Mucosa of stomach (tissue), 1 donor: ENCODE data around the gene NDE1.
"Not testable (repeated sequence)": the region's sequence is repeated elsewhere in the genome, so short reads cannot be mapped to it uniquely, and the experiment has no call there.

Source experiments
- H3K27me3 ChIP-seq: one replicate; pipeline ENCODE4 v1.7.0; 2013; ENCODE audit warnings: mild to moderate bottlenecking, low read length; ENCODE audit not compliant: control insufficient read depth, insufficient read depth
- H3K36me3 ChIP-seq: one replicate; pipeline ENCODE4 v1.7.0; 2013; ENCODE audit warnings: low read length; ENCODE audit not compliant: control insufficient read depth, insufficient read depth
- H3K4me1 ChIP-seq: one replicate; pipeline ENCODE4 v1.7.0; 2013; ENCODE audit warnings: mild to moderate bottlenecking, low read length; ENCODE audit not compliant: control insufficient read depth, insufficient read depth
- H3K4me3 ChIP-seq: one replicate; pipeline ENCODE4 v1.7.0; 2013; ENCODE audit warnings: low read length
- H3K9ac ChIP-seq: one replicate; pipeline ENCODE4 v1.7.0; 2013; ENCODE audit warnings: mild to moderate bottlenecking, low read length, moderate library complexity
- H3K9me3 ChIP-seq: one replicate; pipeline ENCODE4 v1.7.0; 2013; ENCODE audit warnings: mild to moderate bottlenecking, low read length, moderate library complexity; ENCODE audit not compliant: control insufficient read depth
- donor health status: Pancreatic carcinoma.

Gene NDE1

DNA sequence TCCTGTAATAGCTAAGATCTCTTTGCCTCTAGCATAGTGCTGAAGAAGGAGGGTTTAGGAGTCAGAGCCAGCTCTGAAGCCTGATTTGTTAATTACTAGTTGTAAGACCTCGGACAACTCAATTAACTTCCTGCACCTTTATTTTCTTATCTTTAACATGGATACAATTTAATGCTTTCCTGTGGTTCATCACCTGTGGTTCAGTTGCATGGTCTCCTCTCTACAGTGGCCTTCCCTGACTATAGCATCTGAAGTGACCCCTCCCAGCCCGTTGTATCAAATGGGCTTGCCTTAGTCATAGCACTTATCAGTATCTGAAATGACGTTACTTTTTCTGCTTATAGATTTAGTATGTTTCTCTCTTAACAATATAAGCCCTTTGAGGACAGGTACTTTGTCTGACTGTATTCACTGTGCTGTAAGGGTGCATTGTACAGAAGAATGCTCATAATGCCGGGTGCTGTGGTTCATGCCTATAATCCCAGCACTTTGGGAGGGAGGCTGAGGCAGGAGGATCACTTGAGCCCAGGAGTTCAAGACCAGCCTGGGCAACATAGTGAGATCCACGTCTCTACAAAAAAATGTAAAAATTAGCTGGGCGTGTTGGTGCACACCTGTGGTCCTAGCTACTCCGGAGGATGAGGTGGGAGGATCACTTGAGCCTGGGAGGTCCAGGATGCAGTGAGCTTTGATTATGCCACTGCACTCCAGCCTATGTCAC, 2.6 kb upstream of the NDE1 start:
- Histone ChIP-seq H3K27me3 (no peaks in the 10 kb centered on the region), H3K9me3 (no peaks in the 10 kb centered on the region)

GRCh38 chr16:15648135-15648730, 1.8 kb upstream of the NDE1 start:
- Histone ChIP-seq H3K4me3 (no peak overlapping the region), H3K27me3 (no peaks in the 10 kb centered on the region), H3K36me3 (no peaks in the 10 kb centered on the region), H3K9me3 (no peaks in the 10 kb centered on the region), H3K9ac (no peak overlapping the region), H3K4me1 (peaks cover 19% of the 10 kb centered on the region)

More for the DNA sequence above, 2.6 kb upstream of the NDE1 start:
- H3K9ac ChIP-seq, result no peak overlapping the region
- H3K36me3 ChIP-seq, result no peaks in the 10 kb centered on the region
- H3K4me1 ChIP-seq, result peaks cover 16% of the 10 kb centered on the region
- H3K4me3 ChIP-seq, result no peak overlapping the region

- peaks cover 10% of the 10 kb centered on the region for H3K4me1 ChIP-seq
- peak overlapping the region; percentile 46 for H3K4me3 ChIP-seq
- peak overlapping the region; percentile 92 for H3K9ac ChIP-seq
- not testable (repeated sequence) for H3K9me3 ChIP-seq, H3K36me3 ChIP-seq, H3K27me3 ChIP-seq
Observed at GRCh38 chr16:15649311-15649710, 734 bp upstream of the NDE1 start.

DNA sequence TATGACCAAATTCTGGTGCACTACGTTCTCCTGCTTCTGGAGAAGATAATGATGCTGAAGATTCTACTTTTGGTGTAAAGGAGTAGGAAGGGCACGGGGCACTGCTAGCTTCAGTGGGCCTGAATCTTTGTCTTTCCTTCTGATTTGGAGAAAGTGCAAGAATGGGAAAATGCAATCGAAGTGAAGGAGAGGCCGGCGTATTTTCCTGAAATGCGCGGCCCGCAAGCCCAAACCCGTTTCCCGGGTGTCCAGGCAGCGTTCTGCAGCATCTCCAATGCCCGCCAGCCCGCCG, 372 bp upstream of the NDE1 start:
- H3K9ac ChIP-seq, result peak overlapping the region; percentile 92
- H3K4me3 ChIP-seq, result peak overlapping the region; percentile 46
- H3K36me3 ChIP-seq, result no peaks in the 10 kb centered on the region
- H3K4me1 ChIP-seq, result peaks cover 8% of the 10 kb centered on the region
- no peaks in the 10 kb centered on the region for H3K9me3 ChIP-seq
- H3K27me3 ChIP-seq, result no peaks in the 10 kb centered on the region

DNA sequence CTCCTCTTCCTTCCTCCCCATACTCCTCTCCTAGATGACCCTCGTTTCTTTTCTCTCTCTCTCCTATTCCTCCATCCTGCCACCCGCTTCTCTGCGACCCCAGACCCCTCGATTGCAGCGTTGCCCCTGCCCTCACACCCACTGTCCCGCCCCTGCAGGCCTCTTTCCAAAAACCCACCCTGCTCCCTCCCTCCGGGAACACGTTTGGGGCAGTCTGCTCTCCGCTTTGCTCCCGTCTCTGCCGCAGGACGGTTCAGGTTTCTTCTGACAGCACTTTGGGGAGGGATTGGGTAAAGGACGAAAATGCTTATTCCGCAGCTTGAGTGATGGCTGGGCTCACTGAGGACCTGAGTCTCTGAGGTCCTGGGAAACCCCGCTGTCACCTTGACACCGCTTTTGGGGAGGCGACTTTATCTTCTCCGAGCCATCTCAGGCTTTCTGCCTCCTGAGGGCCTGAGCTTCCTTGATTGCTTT, 690 bp downstream of the NDE1 start:
- H3K4me3 ChIP-seq, result peak overlapping the region; percentile 94
- H3K9ac ChIP-seq, result peak overlapping the region; percentile 92

GRCh38 chr16:15652293-15653001, 2.4 kb downstream of the NDE1 start:
- Histone ChIP-seq H3K4me1 (peaks cover 8% of the 10 kb centered on the region), H3K4me3 (no peak overlapping the region), H3K9ac (no peak overlapping the region), H3K36me3 (no peaks in the 10 kb centered on the region), H3K27me3 (no peaks in the 10 kb centered on the region), H3K9me3 (no peaks in the 10 kb centered on the region)

More for the DNA sequence above, 690 bp downstream of the NDE1 start:
- no peaks in the 10 kb centered on the region for H3K9me3 ChIP-seq
- no peaks in the 10 kb centered on the region for H3K27me3 ChIP-seq
- H3K36me3 ChIP-seq, result no peaks in the 10 kb centered on the region
- H3K4me1 ChIP-seq, result peaks cover 8% of the 10 kb centered on the region

DNA sequence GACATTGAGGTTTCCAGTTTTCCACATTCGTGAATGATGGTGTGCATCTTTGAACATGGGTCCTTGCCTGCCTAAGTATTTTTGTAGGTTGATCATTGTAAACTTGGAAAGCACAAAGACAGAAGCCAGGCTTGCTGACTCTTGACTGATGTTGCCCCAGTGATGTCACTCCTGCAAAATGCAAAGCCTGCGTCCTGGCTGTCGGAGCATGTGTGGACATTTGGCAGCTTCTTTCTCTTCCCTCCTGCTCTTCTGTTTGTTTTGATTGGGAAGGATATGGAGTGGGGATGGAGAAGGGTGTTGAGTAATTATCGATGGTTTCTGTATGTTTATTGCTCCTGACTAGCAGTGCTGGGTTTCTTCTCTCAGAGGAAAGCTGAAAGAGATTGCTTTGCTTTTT, 3.2 kb downstream of the NDE1 start:
- Histone ChIP-seq H3K4me1 (peaks cover 8% of the 10 kb centered on the region), H3K9me3 (no peaks in the 10 kb centered on the region), H3K9ac (no peak overlapping the region), H3K36me3 (no peaks in the 10 kb centered on the region), H3K4me3 (no peak overlapping the region), H3K27me3 (no peaks in the 10 kb centered on the region)

DNA sequence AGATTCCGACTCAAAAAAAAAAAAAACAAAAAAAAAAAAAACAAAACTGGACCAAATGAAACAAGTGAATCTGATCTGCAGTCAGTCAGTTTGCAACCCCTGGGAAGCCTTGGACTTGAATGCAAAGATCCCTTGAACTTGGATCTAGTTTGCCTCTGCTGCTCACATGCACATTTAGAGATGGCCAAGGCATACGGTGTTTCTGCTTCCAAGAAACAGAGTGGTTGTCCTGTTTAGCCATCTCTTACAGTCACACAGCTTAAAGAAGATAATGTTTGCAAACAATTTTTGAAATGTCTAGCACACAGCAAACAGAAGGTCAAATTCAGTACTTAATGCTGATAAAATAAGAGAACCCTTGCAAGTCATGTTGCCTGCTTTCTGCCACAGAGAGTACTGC, 4.5 kb downstream of the NDE1 start:
- no peak overlapping the region for H3K4me3 ChIP-seq
- no peaks in the 10 kb centered on the region for H3K36me3 ChIP-seq
- H3K9me3 ChIP-seq, result no peaks in the 10 kb centered on the region
- no peaks in the 10 kb centered on the region for H3K27me3 ChIP-seq
- peaks cover 4% of the 10 kb centered on the region for H3K4me1 ChIP-seq
- H3K9ac ChIP-seq, result no peak overlapping the region

DNA sequence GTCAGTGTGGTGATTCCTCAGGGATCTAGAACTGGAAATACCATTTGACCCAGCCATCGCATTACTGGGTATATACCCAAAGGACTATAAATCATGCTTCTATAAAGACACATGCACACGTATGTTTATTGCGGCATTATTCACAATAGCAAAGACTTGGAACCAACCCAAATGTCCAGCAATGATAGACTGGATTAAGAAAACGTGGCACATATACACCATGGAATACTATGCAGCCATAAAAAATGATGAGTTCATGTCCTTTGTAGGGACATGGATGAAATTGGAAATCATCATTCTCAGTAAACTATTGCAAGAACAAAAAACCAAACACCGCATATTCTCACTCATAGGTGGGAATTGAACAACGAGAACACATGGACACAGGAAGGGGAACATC, 5.5 kb downstream of the NDE1 start:
- H3K4me1 ChIP-seq, H3K4me3 ChIP-seq, H3K36me3 ChIP-seq: not testable (repeated sequence)

DNA sequence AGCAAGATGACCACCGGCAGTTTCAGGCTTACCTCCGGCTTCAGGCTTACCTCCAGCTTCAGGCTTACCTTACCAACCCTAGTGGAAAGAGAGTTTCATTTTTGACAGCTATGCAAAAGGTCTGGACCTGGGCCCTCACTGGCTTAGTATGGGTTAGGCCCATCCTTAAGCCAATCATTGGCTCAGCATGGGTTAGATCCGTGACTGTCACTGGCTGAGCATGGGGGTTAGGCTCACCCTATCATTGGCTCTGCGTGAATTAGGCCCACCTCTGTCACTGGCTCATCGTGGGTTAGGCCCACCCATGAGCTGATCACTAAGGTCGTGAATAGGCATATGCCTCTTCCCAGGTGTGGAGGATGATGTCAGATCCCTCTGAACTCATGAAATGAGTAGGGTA, 8.1 kb downstream of the NDE1 start:
- no peaks in the 10 kb centered on the region for H3K9me3 ChIP-seq
- no peaks in the 10 kb centered on the region for H3K36me3 ChIP-seq
- no peak overlapping the region for H3K4me3 ChIP-seq
- no peaks in the 10 kb centered on the region for H3K27me3 ChIP-seq
- H3K4me1 ChIP-seq, result no peaks in the 10 kb centered on the region
- H3K9ac ChIP-seq, result no peak overlapping the region

More for the DNA sequence above, 5.5 kb downstream of the NDE1 start:
- H3K9me3 ChIP-seq, H3K9ac ChIP-seq, H3K27me3 ChIP-seq: not testable (repeated sequence)

- Histone ChIP-seq H3K27me3 (no peaks in the 10 kb centered on the region), H3K4me3 (no peak overlapping the region), H3K4me1 (no peaks in the 10 kb centered on the region), H3K9me3 (no peaks in the 10 kb centered on the region), H3K9ac (no peak overlapping the region), H3K36me3 (no peaks in the 10 kb centered on the region)
Observed at GRCh38 chr16:15658556-15658955, 8.5 kb downstream of the NDE1 start.

DNA sequence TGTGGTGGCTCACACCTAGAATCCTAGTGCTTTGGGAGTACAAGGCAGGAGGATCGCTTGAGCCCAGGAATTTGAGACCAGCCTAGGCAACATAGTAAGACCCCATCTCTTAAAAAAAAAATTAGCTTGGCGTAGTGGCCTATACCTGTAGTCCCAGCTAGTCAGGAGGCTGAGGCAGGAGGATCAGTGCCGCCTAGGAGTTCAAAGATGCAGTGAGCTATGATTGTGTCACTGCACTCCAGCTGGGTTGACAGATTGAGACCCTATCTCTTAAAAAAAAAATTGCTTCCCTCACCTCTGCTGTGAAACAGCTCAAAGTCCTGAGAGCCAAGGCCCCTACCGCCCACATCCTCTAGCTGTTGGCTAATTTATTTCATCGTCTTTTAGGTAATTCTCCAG, 10.2 kb downstream of the NDE1 start:
- H3K27me3 ChIP-seq, result no peaks in the 10 kb centered on the region
- H3K9ac ChIP-seq, result no peak overlapping the region
- H3K4me3 ChIP-seq, result no peak overlapping the region

More for the DNA sequence above, 10.2 kb downstream of the NDE1 start:
- H3K4me1 ChIP-seq, result no peaks in the 10 kb centered on the region
- H3K9me3 ChIP-seq, result no peaks in the 10 kb centered on the region
- peaks cover 6% of the 10 kb centered on the region for H3K36me3 ChIP-seq
